A549 (cell line): Measurements from ENCODE around the gene MALAT1.
A peak's percentile ranks its signal among the peaks of the same experiment; 100 is the strongest.

Experiments used
- CHD2 ChIP-seq: fragments of 150-350 bp; IDR thresholded peaks from 2 replicates; pipeline ENCODE4 v1.6.1; 2014; ENCODE audit warnings: low read length; ENCODE audit not compliant: partially characterized antibody
- CTCF ChIP-seq: fragments of >200 bp; sonication (Bioruptor Twin); formaldehyde crosslinking; IDR thresholded peaks from 3 replicates; pipeline ENCODE4 v1.5.1; 2016
- JUN ChIP-seq, 2 experiments: fragments of >200 bp; sonication (Bioruptor Twin); formaldehyde crosslinking; IDR thresholded peaks; 2 replicates in 1 of 2; 3 replicates in 1 of 2; pipeline ENCODE4 v1.6.1; 2016 to 2017
- PHF8 ChIP-seq: fragments of 200-600 bp; sonication (generic); IDR thresholded peaks from 2 replicates; pipeline ENCODE4 v1.6.1; 2016; ENCODE audit warnings: low read depth, mild to moderate bottlenecking, antibody characterized with exemption, moderate library complexity, borderline replicate concordance
- POLR2A ChIP-seq: IDR thresholded peaks from 2 replicates; pipeline ENCODE4 v1.6.1; 2012; ENCODE audit warnings: mild to moderate bottlenecking, low read length

- TF ChIP-seq CTCF (peak; percentile 54), PHF8 (no peak), POLR2A (no peak), JUN (IDR thresholded peaks at IDR 0.05) (no peak), CHD2 (no peak)
Observed at GRCh38 chr11:65551572-65552387, 52.9 kb downstream of the MALAT1 start.
